Stimulated activated CD4-positive, alpha-beta T cell treated with anti-CD3 and anti-CD28 coated beads, Interleukin-15, amount 100 ng/mL, for 24 hours (primary cell): ENCODE measurements around the gene ARL4C.

Experiments
- DNase-seq: peaks from one replicate; pipeline ENCODE4 v3.0.0-alpha.2; 2020

The ARL4C gene

GRCh38 chr2:234496835-234497593 lies at the start of gene ARL4C:
Gene ARL4C (minus strand): TSS chr2:234497081. CDS start chr2:234496586, 495 bp downstream.
- peak; percentile 64 for DNase-seq

GRCh38 chr2:234544659-234545611 lies 48.1 kb upstream of the ARL4C start:
- DNase-seq = peak; percentile 81

GRCh38 chr2:234542742-234543141 lies 45.9 kb upstream of the ARL4C start:
- no peak for DNase-seq

- DNase-seq = no peak
Observed at GRCh38 chr2:234537929-234538328, 41.0 kb upstream of the ARL4C start.

GRCh38 chr2:234536178-234536965 lies 39.5 kb upstream of the ARL4C start:
- no peak for DNase-seq

GRCh38 chr2:234535464-234535863 lies 38.6 kb upstream of the ARL4C start:
- no peak for DNase-seq

GRCh38 chr2:234534515-234534914 lies 37.6 kb upstream of the ARL4C start:
- no peak for DNase-seq

- DNase-seq = no peak
Observed at GRCh38 chr2:234533626-234534025, 36.7 kb upstream of the ARL4C start.

- DNase-seq = no peak
Observed at GRCh38 chr2:234528410-234529148, 31.7 kb upstream of the ARL4C start.

GRCh38 chr2:234526711-234527110 lies 29.8 kb upstream of the ARL4C start:
- DNase-seq = no peak

GRCh38 chr2:234521536-234521935 lies 24.7 kb upstream of the ARL4C start:
- no peak for DNase-seq

- no peak for DNase-seq
Observed at GRCh38 chr2:234518986-234519642, 22.2 kb upstream of the ARL4C start.

GRCh38 chr2:234517971-234518370 lies 21.1 kb upstream of the ARL4C start:
- no peak for DNase-seq

- no peak for DNase-seq
Observed at GRCh38 chr2:234514873-234515638, 18.2 kb upstream of the ARL4C start.

- DNase-seq = no peak
Observed at GRCh38 chr2:234514099-234514498, 17.2 kb upstream of the ARL4C start.

GRCh38 chr2:234512884-234513669 lies 16.2 kb upstream of the ARL4C start:
- no peak for DNase-seq

GRCh38 chr2:234502919-234503285 lies 6.0 kb upstream of the ARL4C start:
- no peak for DNase-seq

- no peak for DNase-seq
Observed at GRCh38 chr2:234502285-234502918, 5.5 kb upstream of the ARL4C start.

GRCh38 chr2:234500394-234501006 lies 3.6 kb upstream of the ARL4C start:
- DNase-seq = peak; percentile 76
